HG03103 (cell line): ENCODE measurements around the gene CERT1.

Source experiments
- ATAC-seq: cut with Tn5 transposase; IDR thresholded peaks from one replicate; pipeline ENCODE4 v1.9.1; 2021; ENCODE audit warnings: low read depth; ENCODE audit not compliant: unreplicated experiment

CERT1 gene

GRCh38 chr5:75481024-75481423, 30.4 kb downstream of the CERT1 start:
- ATAC-seq: no peak

- no peak for ATAC-seq
Measured at GRCh38 chr5:75475364-75475763, 36.1 kb downstream of the CERT1 start.

- no peak for ATAC-seq
Measured at GRCh38 chr5:75473463-75473862, 38.0 kb downstream of the CERT1 start.

- ATAC-seq: no peak
Measured at GRCh38 chr5:75472973-75473372, 38.5 kb downstream of the CERT1 start.

- ATAC-seq: no peak
Measured at GRCh38 chr5:75471193-75471592, 40.2 kb downstream of the CERT1 start.

GRCh38 chr5:75469017-75469416, 42.4 kb downstream of the CERT1 start:
- ATAC-seq: no peak

GRCh38 chr5:75468593-75468992, 42.8 kb downstream of the CERT1 start:
- ATAC-seq: no peak

GRCh38 chr5:75466006-75466716, 45.3 kb downstream of the CERT1 start:
- no peak for ATAC-seq

GRCh38 chr5:75465480-75465879, 45.9 kb downstream of the CERT1 start:
- ATAC-seq: no peak

GRCh38 chr5:75463726-75464125, 47.7 kb downstream of the CERT1 start:
- ATAC-seq: no peak

- ATAC-seq: no peak
Measured at GRCh38 chr5:75461679-75462078, 49.8 kb downstream of the CERT1 start.

GRCh38 chr5:75460942-75461610, 50.4 kb downstream of the CERT1 start:
- ATAC-seq: no peak

GRCh38 chr5:75460532-75460931, 50.9 kb downstream of the CERT1 start:
- ATAC-seq: no peak

GRCh38 chr5:75457691-75458090, 53.7 kb downstream of the CERT1 start:
- ATAC-seq: no peak

- no peak for ATAC-seq
Measured at GRCh38 chr5:75457161-75457560, 54.3 kb downstream of the CERT1 start.

GRCh38 chr5:75450069-75450468, 61.4 kb downstream of the CERT1 start:
- no peak for ATAC-seq

- ATAC-seq: no peak
Measured at GRCh38 chr5:75446068-75446467, 65.4 kb downstream of the CERT1 start.

GRCh38 chr5:75441560-75441959, 69.9 kb downstream of the CERT1 start:
- ATAC-seq: no peak

- ATAC-seq: no peak
Measured at GRCh38 chr5:75439276-75439675, 72.2 kb downstream of the CERT1 start.

GRCh38 chr5:75438722-75439121, 72.7 kb downstream of the CERT1 start:
- ATAC-seq: no peak

- no peak for ATAC-seq
Measured at GRCh38 chr5:75435096-75435495, 76.3 kb downstream of the CERT1 start.

GRCh38 chr5:75433814-75434506, 77.5 kb downstream of the CERT1 start:
- no peak for ATAC-seq
